K562 (cell line): ENCODE results near the gene DDX51. TPM values are rescaled to one million over a fixed set of nuclear protein-coding genes. Genes with fewer than 3 reads are reported as not detected.

Experiments used
- ATAC-seq: fragments of 200-7000 bp; cut with Tn5 transposase; 3 replicates; pipeline ENCODE4 v1.9.1; 2020; ENCODE audit warnings: moderate library complexity
- BruUV-seq: library from RNA; stranded (reverse); fragments of 400-500 nt; replicated peaks from 2 replicates; lab custom pipeline; 2021; lab: Mats Ljungman, UMichigan
- CTCF ChIA-PET: fragments of 300-600 bp; formaldehyde crosslinking; extraction: SDS; loops from one replicate; lab custom pipeline; 2021; ENCODE audit warnings: low intra/inter-chr PET ratio; lab: Yijun Ruan, JAX
- POLR2A ChIA-PET: fragments of 300-600, 350-650 bp; sonication (Branson Sonifier 250); formaldehyde crosslinking; extraction: SDS; loops from one replicate; lab custom pipeline; 2021; ENCODE audit warnings: antibody characterized with exemption, inconsistent platforms; lab: Yijun Ruan, JAX
- DNase-seq, 4 experiments: peaks; one replicate each; pipeline versions ENCODE4 v3.0.0 to v3.0.0-alpha.2; 2011 to 2018; ENCODE audit warnings: low spot score in 3 of 4, mixed read lengths in 3 of 4; ENCODE audit errors: extremely low read depth in 1 of 4
- FAIRE-seq: peaks from 2 replicates; lab custom pipeline; 2011; peaks lifted over from hg19 to GRCh38; lab: Jason Lieb, UNC
- H2AFZ ChIP-seq: 2 replicates; pipeline ENCODE4 v1.6.0; 2011; ENCODE audit warnings: low read depth, low read length, control low read depth, inconsistent platforms
- H3K27ac ChIP-seq: fragments of 200-600 bp; 3 replicates; pipeline ENCODE4 v1.8.0; 2011; ENCODE audit warnings: low read depth, mild to moderate bottlenecking, control low read depth, inconsistent platforms, low read length, moderate library complexity, mixed read lengths; ENCODE audit errors: extremely low read depth
- H3K27me3 ChIP-seq, 2 experiments: fragments of 300-600 bp in 1 of 2; 2 replicates in 1 of 2; 3 replicates in 1 of 2; pipeline versions ENCODE4 v1.6.0 to v1.8.0; 2011; ENCODE audit warnings: inconsistent platforms in 2 of 2, low read length in 2 of 2, mild to moderate bottlenecking in 1 of 2, mixed read lengths in 1 of 2, moderate library complexity in 1 of 2; ENCODE audit not compliant: control insufficient read depth in 2 of 2, insufficient read depth in 2 of 2
- H3K36me3 ChIP-seq: fragments of 300-600 bp; 3 replicates; pipeline ENCODE4 v1.8.0; 2011; ENCODE audit warnings: mild to moderate bottlenecking, low read length, inconsistent platforms; ENCODE audit not compliant: control insufficient read depth, insufficient read depth
- H3K4me1 ChIP-seq, 2 experiments: fragments of 200-600 bp in 1 of 2; replicated peaks in 1 of 2; 2 replicates in 1 of 2; 3 replicates in 1 of 2; pipeline versions ENCODE4 v1.5.1 to v1.8.0; 2011; ENCODE audit warnings: inconsistent platforms in 2 of 2, low read length in 2 of 2, mild to moderate bottlenecking in 1 of 2, mixed read lengths in 1 of 2, moderate library complexity in 1 of 2; ENCODE audit not compliant: control insufficient read depth in 2 of 2, insufficient read depth in 2 of 2
- H3K4me2 ChIP-seq: 2 replicates; pipeline ENCODE4 v1.6.1; 2011; ENCODE audit warnings: low read length, control low read depth, inconsistent platforms, mixed read lengths; ENCODE audit not compliant: insufficient read depth
- H3K4me3 ChIP-seq: fragments of 200-600 bp; sonication (generic), shearing (Covaris generic); 2 replicates; pipeline ENCODE4 v1.5.1; 2016; ENCODE audit warnings: control low read depth, inconsistent platforms
- H3K79me2 ChIP-seq: fragments of 200-600 bp; 3 replicates; pipeline ENCODE4 v1.8.0; 2011; ENCODE audit warnings: low read length, inconsistent platforms; ENCODE audit not compliant: control insufficient read depth, insufficient read depth
- H3K9ac ChIP-seq, 2 experiments: 2 replicates each; pipeline versions ENCODE4 v1.6.0 to v1.6.1; 2011; ENCODE audit warnings: low read depth in 2 of 2, low read length in 2 of 2, control low read depth in 1 of 2, inconsistent platforms in 1 of 2, mild to moderate bottlenecking in 1 of 2, mixed read lengths in 1 of 2; ENCODE audit not compliant: insufficient read depth in 1 of 2
- H3K9me1 ChIP-seq: one replicate; pipeline ENCODE4 v1.6.0; 2011; ENCODE audit warnings: inconsistent platforms, mild to moderate bottlenecking, low read length, moderate library complexity; ENCODE audit not compliant: control insufficient read depth, insufficient read depth
- H3K9me3 ChIP-seq: replicated peaks from 2 replicates; pipeline ENCODE4 v1.5.1; 2011; ENCODE audit warnings: low read depth, low read length, inconsistent platforms; ENCODE audit not compliant: control insufficient read depth, insufficient read depth
- H4K20me1 ChIP-seq: replicated peaks from 2 replicates; pipeline ENCODE4 v1.6.1; 2011; ENCODE audit warnings: low read length, inconsistent platforms, mixed read lengths; ENCODE audit not compliant: control insufficient read depth, insufficient read depth
- BRF2 ChIP-seq: IDR thresholded peaks from 3 replicates; pipeline ENCODE4 v1.6.1; 2011; ENCODE audit warnings: borderline replicate concordance, mild to moderate bottlenecking; ENCODE audit not compliant: insufficient read length, insufficient read depth
- CCNT2 ChIP-seq: IDR thresholded peaks from 2 replicates; pipeline ENCODE4 v1.6.1; 2011; ENCODE audit warnings: borderline replicate concordance, low read depth, mild to moderate bottlenecking, moderate library complexity, mixed read lengths, low read length; ENCODE audit not compliant: insufficient read length; ENCODE audit errors: extremely low read depth
- CGGBP1 ChIP-seq: fragments of 250-450 bp; sonication (Bioruptor Pico); IDR thresholded peaks from 2 replicates; pipeline ENCODE4 v1.9.0; 2021; ENCODE audit warnings: mild to moderate bottlenecking
- HNRNPH1 ChIP-seq: fragments of 200-400 bp; formaldehyde crosslinking; optimal IDR thresholded peaks from 2 replicates; pipeline ENCODE3; 2017; ENCODE audit warnings: low read depth, mild to moderate bottlenecking, low read length, moderate library complexity
- RBFOX2 ChIP-seq: fragments of 200-400 bp; formaldehyde crosslinking; IDR thresholded peaks from 2 replicates; pipeline ENCODE4 v1.6.1; 2017; ENCODE audit warnings: low read depth, mild to moderate bottlenecking, low read length, moderate library complexity
- SAFB ChIP-seq: fragments of 200-400 bp; formaldehyde crosslinking; IDR thresholded peaks from 2 replicates; pipeline ENCODE4 v1.6.1; 2017; ENCODE audit warnings: low read depth, low read length, borderline replicate concordance
- ZBTB1 ChIP-seq: sonication (generic); formaldehyde crosslinking; IDR thresholded peaks from 2 replicates; pipeline ENCODE4 v1.8.1; 2023; ENCODE audit warnings: missing genetic modification reagents, low read depth, mild to moderate bottlenecking, borderline replicate concordance
- WGBS: fragments of 100-300 bp; shearing (Covaris generic); methylation state at CpG from one replicate; pipeline ENCODE4 v1.1.6; 2016; ENCODE audit warnings: low coverage, mixed read lengths; ENCODE audit not compliant: insufficient coverage; ENCODE audit errors: missing lambda C conversion rate; 5-methylcytosine and 5-hydroxymethylcytosine counted together
- in situ Hi-C: fragments of 300-500 bp; cut with MboI; formaldehyde crosslinking; loops from 4 replicates; pipeline ENCODE4 v1.15.0; 2018; ENCODE audit warnings: inconsistent platforms, mixed read lengths
- intact Hi-C: fragments of 100-400 bp; cut with micrococcal nuclease; formaldehyde crosslinking; loops from 2 replicates; pipeline ENCODE4 v1.14.2; 2022
- polyA plus RNA-seq, 8 experiments: library from polyadenylated mRNA; depleted of rRNA in 4 of 8; stranded (reverse) in 5 of 8; unstranded in 3 of 8; fragments of >200 nt; fragmentation: Nextera tagmentation in 2 of 8; fragmentation: Illumina TruSeq in 1 of 8; extraction: Ambion mirVana in 2 of 8; extraction: Trizol in 1 of 8; gene quantifications; 2 replicates each; pipeline versions ENCODE4 v1.2.1 to v1.2.3, GENCODE V29; 2011 to 2014; ENCODE audit warnings: inconsistent platforms in 1 of 8, missing spikeins in 1 of 8
- total RNA-seq, 7 experiments: library from RNA; depleted of rRNA in 6 of 7; stranded (reverse); fragments of >200 nt in 6 of 7; fragmentation: Illumina TruSeq in 2 of 7; extraction: Trizol in 2 of 7; gene quantifications; 2 replicates each; pipeline versions ENCODE4 v1.2.1 to v1.2.3, GENCODE V29; 2011 to 2021; ENCODE audit warnings: low replicate concordance in 1 of 7
- TF ChIP-seq, protein P1 (sequence below): fragments of 450-650 bp; IDR thresholded peaks from 2 replicates; pipeline ENCODE4 v1.6.1; 2016; ENCODE audit warnings: low read depth

DDX51 gene
- total and polyA plus RNA-seq, 9 of the 15 experiments (the other 6 are each of a cell fraction or from before 2014, with no cell fraction given): 1.1 to 35.9 (median 12.4) TPM

- intact Hi-C loops (no loop called here), in situ Hi-C loops (no loop called here)
- Histone ChIP-seq H2AFZ (no peak overlapping the region), H3K27ac (no peak overlapping the region), H3K9me3 (no peaks in the 10 kb centered on the region), H3K4me2 (no peak overlapping the region), H3K9me1 (peaks cover 2% of the 10 kb centered on the region), H3K36me3 (peaks cover 52% of the 10 kb centered on the region; the same call in 2 of the 3 replicates), H3K4me1 (peaks cover 11 to 39% of the 10 kb centered on the region in 2 experiments; a peak in 4 of 5 replicates), H3K9ac (no peak overlapping the region; a peak in 1 of 4 replicates), H3K79me2 (peaks cover 43% of the 10 kb centered on the region), H3K27me3 (no peaks in the 10 kb centered on the region), H3K4me3 (no peak overlapping the region), H4K20me1 (no peaks in the 10 kb centered on the region)
- 93% methylated on average over 18 of the region's 38 CpGs for WGBS
- no peak for DNase-seq
- POLR2A ChIA-PET: interaction anchor here (0.6 to 0.9 kb wide), 3 partner anchors 19 to 27 kb away, joined by 3 to 4 read pairs (median 3); no protein-coding TSS in a partner anchor
- BruUV-seq: no TSS peak
- FAIRE-seq: no peak
- CTCF ChIA-PET: no interaction called here
- no peak for ATAC-seq
- no peak for TF ChIP-seq CGGBP1
- TF ChIP-seq, protein P1, sequence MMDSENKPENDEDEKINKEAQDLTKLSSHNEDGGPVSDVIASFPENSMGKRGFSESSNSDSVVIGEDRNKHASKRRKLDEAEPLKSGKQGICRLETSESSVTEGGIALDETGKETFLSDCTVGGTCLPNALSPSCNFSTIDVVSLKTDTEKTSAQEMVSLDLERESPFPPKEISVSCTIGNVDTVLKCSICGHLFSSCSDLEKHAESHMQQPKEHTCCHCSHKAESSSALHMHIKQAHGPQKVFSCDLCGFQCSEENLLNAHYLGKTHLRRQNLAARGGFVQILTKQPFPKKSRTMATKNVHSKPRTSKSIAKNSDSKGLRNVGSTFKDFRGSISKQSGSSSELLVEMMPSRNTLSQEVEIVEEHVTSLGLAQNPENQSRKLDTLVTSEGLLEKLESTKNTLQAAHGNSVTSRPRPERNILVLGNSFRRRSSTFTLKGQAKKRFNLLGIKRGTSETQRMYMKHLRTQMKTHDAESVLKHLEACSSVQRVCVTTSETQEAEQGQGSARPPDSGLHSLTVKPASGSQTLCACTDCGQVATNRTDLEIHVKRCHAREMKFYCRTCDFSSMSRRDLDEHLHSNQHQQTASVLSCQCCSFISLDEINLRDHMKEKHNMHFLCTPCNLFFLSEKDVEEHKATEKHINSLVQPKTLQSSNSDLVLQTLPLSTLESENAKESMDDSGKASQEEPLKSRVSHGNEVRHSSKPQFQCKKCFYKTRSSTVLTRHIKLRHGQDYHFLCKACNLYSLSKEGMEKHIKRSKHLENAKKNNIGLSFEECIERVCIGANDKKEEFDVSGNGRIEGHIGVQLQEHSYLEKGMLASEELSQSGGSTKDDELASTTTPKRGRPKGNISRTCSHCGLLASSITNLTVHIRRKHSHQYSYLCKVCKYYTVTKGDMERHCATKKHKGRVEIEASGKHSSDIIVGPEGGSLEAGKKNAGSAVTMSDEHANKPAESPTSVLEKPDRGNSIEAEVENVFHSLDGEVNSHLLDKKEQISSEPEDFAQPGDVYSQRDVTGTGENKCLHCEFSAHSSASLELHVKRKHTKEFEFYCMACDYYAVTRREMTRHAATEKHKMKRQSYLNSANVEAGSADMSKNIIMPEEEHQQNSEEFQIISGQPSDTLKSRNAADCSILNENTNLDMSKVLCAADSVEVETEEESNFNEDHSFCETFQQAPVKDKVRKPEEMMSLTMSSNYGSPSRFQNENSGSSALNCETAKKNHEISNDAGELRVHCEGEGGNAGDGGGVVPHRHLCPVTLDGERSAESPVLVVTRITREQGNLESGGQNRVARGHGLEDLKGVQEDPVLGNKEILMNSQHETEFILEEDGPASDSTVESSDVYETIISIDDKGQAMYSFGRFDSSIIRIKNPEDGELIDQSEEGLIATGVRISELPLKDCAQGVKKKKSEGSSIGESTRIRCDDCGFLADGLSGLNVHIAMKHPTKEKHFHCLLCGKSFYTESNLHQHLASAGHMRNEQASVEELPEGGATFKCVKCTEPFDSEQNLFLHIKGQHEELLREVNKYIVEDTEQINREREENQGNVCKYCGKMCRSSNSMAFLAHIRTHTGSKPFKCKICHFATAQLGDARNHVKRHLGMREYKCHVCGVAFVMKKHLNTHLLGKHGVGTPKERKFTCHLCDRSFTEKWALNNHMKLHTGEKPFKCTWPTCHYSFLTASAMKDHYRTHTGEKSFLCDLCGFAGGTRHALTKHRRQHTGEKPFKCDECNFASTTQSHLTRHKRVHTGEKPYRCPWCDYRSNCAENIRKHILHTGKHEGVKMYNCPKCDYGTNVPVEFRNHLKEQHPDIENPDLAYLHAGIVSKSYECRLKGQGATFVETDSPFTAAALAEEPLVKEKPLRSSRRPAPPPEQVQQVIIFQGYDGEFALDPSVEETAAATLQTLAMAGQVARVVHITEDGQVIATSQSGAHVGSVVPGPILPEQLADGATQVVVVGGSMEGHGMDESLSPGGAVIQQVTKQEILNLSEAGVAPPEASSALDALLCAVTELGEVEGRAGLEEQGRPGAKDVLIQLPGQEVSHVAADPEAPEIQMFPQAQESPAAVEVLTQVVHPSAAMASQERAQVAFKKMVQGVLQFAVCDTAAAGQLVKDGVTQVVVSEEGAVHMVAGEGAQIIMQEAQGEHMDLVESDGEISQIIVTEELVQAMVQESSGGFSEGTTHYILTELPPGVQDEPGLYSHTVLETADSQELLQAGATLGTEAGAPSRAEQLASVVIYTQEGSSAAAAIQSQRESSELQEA: no peak
- no peak for TF ChIP-seq SAFB
- TF ChIP-seq CCNT2: no peak
- no peak for TF ChIP-seq BRF2
- no peak for TF ChIP-seq ZBTB1 (CRISPR knock-in tag)
- no peak for TF ChIP-seq HNRNPH1
- TF ChIP-seq RBFOX2: 0 out of 2 replicates have a peak, but pooled peaks have one; percentile 11
These were observed 2.9 kb downstream of the DDX51 start for GRCh38 chr12:132140918-132141841.
